ENCODE results near the gene LCP2. TPM values are rescaled to one million over a fixed set of nuclear protein-coding genes. Genes with fewer than 3 reads are reported as not detected.

Gene LCP2
- total and polyA plus RNA-seq, 7 experiments from 2014 or later: 189 to 414 (median 295) TPM

- intact Hi-C loops (cut with micrococcal nuclease): no loop called here
- no peak overlapping the region for H3K4me3 Mint-ChIP-seq
- CTCF ChIA-PET: interaction anchor here (0.8 to 1.5 kb wide), 4 partner anchors 8 to 100 kb away, joined by 3 to 8 read pairs (median 4); no protein-coding TSS in a partner anchor
- H3K36me3 Mint-ChIP-seq: peaks cover 0 to 18% (median 0%) of the 10 kb centered on the region in 5 donors
- ATAC-seq: no peak
- no peak for DNase-seq
- POLR2A ChIA-PET: interaction anchor here (0.6 to 0.9 kb wide), 5 partner anchors 8 to 85 kb away, joined by 3 to 6 read pairs (median 4); no protein-coding TSS in a partner anchor
- peak overlapping the region in 5 of 9 donors; percentile 0 to 55 (median 6) for H3K27ac Mint-ChIP-seq
- H3K9me3 Mint-ChIP-seq: peaks cover 0 to 7% (median 0%) of the 10 kb centered on the region in 11 donors
- Histone ChIP-seq H3K36me3 (ENCODE audit: control insufficient read depth in 2 of 3, insufficient read depth in 3 of 3, low read length in 3 of 3) (no peaks in the 10 kb centered on the region), H3K9me3 (ENCODE audit: control insufficient read depth in 2 of 3, low read length in 3 of 3) (no peaks in the 10 kb centered on the region), H3K27me3 (ENCODE audit: control insufficient read depth in 2 of 2, insufficient read depth in 2 of 2, low read length in 2 of 2) (no peaks in the 10 kb centered on the region), H3K4me3 (ENCODE audit: low read length) (no peak overlapping the region), H3K27ac (ENCODE audit: low read depth, low read length) (no peak overlapping the region), H3K4me1 (ENCODE audit: control insufficient read depth in 2 of 2, insufficient read depth in 2 of 2, low read length in 2 of 2) (no peaks in the 10 kb centered on the region)
- no peaks in the 10 kb centered on the region for H3K27me3 Mint-ChIP-seq
- peaks cover 0 to 26% (median 18%) of the 10 kb centered on the region in 7 donors for H3K4me1 Mint-ChIP-seq
These were observed 59.0 kb downstream of the LCP2 start for GRCh38 chr5:170238456-170239196.

- Histone ChIP-seq H3K27me3 (ENCODE audit: control insufficient read depth in 2 of 2, insufficient read depth in 2 of 2, low read length in 2 of 2) (no peaks in the 10 kb centered on the region), H3K27ac (ENCODE audit: low read depth, low read length) (no peak overlapping the region), H3K4me1 (ENCODE audit: control insufficient read depth in 2 of 2, insufficient read depth in 2 of 2, low read length in 2 of 2) (no peaks in the 10 kb centered on the region), H3K4me3 (ENCODE audit: low read length) (no peak overlapping the region), H3K36me3 (ENCODE audit: control insufficient read depth in 2 of 3, insufficient read depth in 3 of 3, low read length in 3 of 3) (no peaks in the 10 kb centered on the region), H3K9me3 (ENCODE audit: control insufficient read depth in 2 of 3, low read length in 3 of 3) (no peaks in the 10 kb centered on the region)
- ATAC-seq (no peak), DNase-seq (no peak)
- peaks cover 0 to 26% (median 18%) of the 10 kb centered on the region in 7 donors for H3K4me1 Mint-ChIP-seq
- ChIA-PET POLR2A (interaction anchor here (1.1 kb wide), 1 partner anchor 25 kb away, joined by 4 read pairs; no protein-coding TSS in a partner anchor), CTCF (interaction anchor here (0.6 to 2.2 kb wide), 6 partner anchors 10 to 103 kb away, joined by 3 to 9 read pairs (median 6); no protein-coding TSS in a partner anchor)
- peaks cover 0 to 7% (median 0%) of the 10 kb centered on the region in 11 donors for H3K9me3 Mint-ChIP-seq
- peak overlapping the region in 8 of 9 donors; percentile 6 to 83 (median 30) for H3K27ac Mint-ChIP-seq
- no peaks in the 10 kb centered on the region for H3K27me3 Mint-ChIP-seq
- H3K4me3 Mint-ChIP-seq: no peak overlapping the region
- H3K36me3 Mint-ChIP-seq: peaks cover 0 to 21% (median 0%) of the 10 kb centered on the region in 5 donors
- intact Hi-C loops (cut with micrococcal nuclease): loop anchor here in 1 of 2 donors (2.0 kb wide), 1 partner anchor 19 kb away; no protein-coding TSS in a partner anchor
These were observed 61.4 kb downstream of the LCP2 start for GRCh38 chr5:170235876-170236864.

GRCh38 chr5:170233358-170233892 is 64.2 kb downstream of the LCP2 start:
- intact Hi-C loops (cut with micrococcal nuclease): no loop called here
- ChIA-PET POLR2A (interaction anchor here (0.7 kb wide), 1 partner anchor 106 kb away, joined by 3 read pairs; no protein-coding TSS in a partner anchor), CTCF (no interaction called here)
- Histone ChIP-seq H3K4me3 (ENCODE audit: low read length) (no peak overlapping the region), H3K36me3 (ENCODE audit: control insufficient read depth in 2 of 3, insufficient read depth in 3 of 3, low read length in 3 of 3) (no peaks in the 10 kb centered on the region), H3K4me1 (ENCODE audit: control insufficient read depth in 2 of 2, insufficient read depth in 2 of 2, low read length in 2 of 2) (no peaks in the 10 kb centered on the region), H3K27me3 (ENCODE audit: control insufficient read depth in 2 of 2, insufficient read depth in 2 of 2, low read length in 2 of 2) (no peaks in the 10 kb centered on the region), H3K27ac (ENCODE audit: low read depth, low read length) (no peak overlapping the region), H3K9me3 (ENCODE audit: control insufficient read depth in 2 of 3, low read length in 3 of 3) (no peaks in the 10 kb centered on the region)
- Mint-ChIP-seq H3K4me1 (peaks cover 0 to 20% (median 15%) of the 10 kb centered on the region in 7 donors), H3K27ac (peak overlapping the region in 1 of 9 donors; percentile 59), H3K36me3 (peaks cover 0 to 15% (median 0%) of the 10 kb centered on the region in 5 donors), H3K9me3 (peaks cover 0 to 1% (median 0%) of the 10 kb centered on the region in 11 donors), H3K4me3 (no peak overlapping the region), H3K27me3 (no peaks in the 10 kb centered on the region)
- ATAC-seq: no peak
- DNase-seq: no peak

GRCh38 chr5:170232786-170233185 is 64.8 kb downstream of the LCP2 start, which contains the start of gene C5orf58:
Gene C5orf58 (plus strand): TSS chr5:170232985. CDS start chr5:170234977, 1,992 bp downstream.
- ATAC-seq: no peak
- Mint-ChIP-seq H3K4me1 (peaks cover 0 to 13% (median 8%) of the 10 kb centered on the region in 7 donors), H3K27me3 (no peaks in the 10 kb centered on the region), H3K27ac (peak within 1 kb of the TSS in 1 of 9 donors; percentile 59), H3K4me3 (no peak within 1 kb of the TSS), H3K9me3 (no peaks in the 10 kb centered on the region), H3K36me3 (peaks cover 0 to 11% (median 0%) of the 10 kb centered on the region in 5 donors)
- Histone ChIP-seq H3K27me3 (ENCODE audit: control insufficient read depth in 2 of 2, insufficient read depth in 2 of 2, low read length in 2 of 2) (no peaks in the 10 kb centered on the region), H3K4me3 (ENCODE audit: low read length) (no peak within 1 kb of the TSS), H3K36me3 (ENCODE audit: control insufficient read depth in 2 of 3, insufficient read depth in 3 of 3, low read length in 3 of 3) (no peaks in the 10 kb centered on the region), H3K9me3 (ENCODE audit: control insufficient read depth in 2 of 3, low read length in 3 of 3) (no peaks in the 10 kb centered on the region), H3K4me1 (ENCODE audit: control insufficient read depth in 2 of 2, insufficient read depth in 2 of 2, low read length in 2 of 2) (no peaks in the 10 kb centered on the region), H3K27ac (ENCODE audit: low read depth, low read length) (no peak within 1 kb of the TSS)
- DNase-seq: no peak
- intact Hi-C loops (cut with micrococcal nuclease): no loop called here
- ChIA-PET POLR2A (interaction anchor here (0.9 kb wide), 1 partner anchor 65 kb away, joined by 3 read pairs; the partner anchor contains the start of gene LCP2), CTCF (no interaction called here)

GRCh38 chr5:170228762-170229435 is 68.7 kb downstream of the LCP2 start:
- Histone ChIP-seq H3K4me1 (ENCODE audit: control insufficient read depth in 2 of 2, insufficient read depth in 2 of 2, low read length in 2 of 2) (no peaks in the 10 kb centered on the region), H3K27ac (ENCODE audit: low read depth, low read length) (no peak overlapping the region), H3K36me3 (ENCODE audit: control insufficient read depth in 2 of 3, insufficient read depth in 3 of 3, low read length in 3 of 3) (no peaks in the 10 kb centered on the region), H3K27me3 (ENCODE audit: control insufficient read depth in 2 of 2, insufficient read depth in 2 of 2, low read length in 2 of 2) (no peaks in the 10 kb centered on the region), H3K9me3 (ENCODE audit: control insufficient read depth in 2 of 3, low read length in 3 of 3) (no peaks in the 10 kb centered on the region), H3K4me3 (ENCODE audit: low read length) (no peak overlapping the region)
- Mint-ChIP-seq H3K36me3 (peaks cover 0 to 3% (median 0%) of the 10 kb centered on the region in 5 donors), H3K9me3 (no peaks in the 10 kb centered on the region), H3K4me1 (peaks cover 0 to 11% (median 5%) of the 10 kb centered on the region in 7 donors), H3K4me3 (no peak overlapping the region), H3K27me3 (no peaks in the 10 kb centered on the region), H3K27ac (peak overlapping the region in 1 of 9 donors; percentile 30)
- CTCF ChIA-PET: interaction anchor here (1.0 to 11.4 kb wide), 6 partner anchors 33 to 191 kb away, joined by 3 to 177 read pairs (median 30); no protein-coding TSS in a partner anchor
- POLR2A ChIA-PET: no interaction called here
- DNase-seq: no peak
- ATAC-seq: no peak
- intact Hi-C loops (cut with micrococcal nuclease): no loop called here
